WTC11 (cell line): ENCODE measurements around the gene PPP1R27.
A peak's percentile ranks its signal among the peaks of the same experiment; 100 is the strongest.

Source experiments
- ATF1 ChIP-seq: sonication (generic); formaldehyde crosslinking; IDR thresholded peaks from 2 replicates; pipeline ENCODE4 v1.8.1; 2023; ENCODE audit warnings: mild to moderate bottlenecking, moderate library complexity, missing genetic modification reagents
- CTCF ChIP-seq: fragments of 200-600 bp; IDR thresholded peaks from 2 replicates; pipeline ENCODE4 v1.8.0; 2022; ENCODE audit warnings: antibody characterized with exemption
- FOXP1 ChIP-seq: sonication (generic); formaldehyde crosslinking; IDR thresholded peaks from 2 replicates; pipeline ENCODE4 v1.8.0; 2022; ENCODE audit warnings: missing genetic modification reagents, mild to moderate bottlenecking, moderate library complexity, borderline replicate concordance
- JUN ChIP-seq: sonication (generic); formaldehyde crosslinking; IDR thresholded peaks from 2 replicates; pipeline ENCODE4 v1.8.0; 2023; ENCODE audit warnings: mild to moderate bottlenecking, missing genetic modification reagents
- USF1 ChIP-seq: sonication (generic); formaldehyde crosslinking; IDR thresholded peaks from 2 replicates; pipeline ENCODE4 v1.8.0; 2022; ENCODE audit warnings: mild to moderate bottlenecking, missing genetic modification reagents
- ZMAT4 ChIP-seq: fragments of 250-450 bp; sonication (Bioruptor Pico); IDR thresholded peaks from 2 replicates; pipeline ENCODE4 v1.9.0; 2021; ENCODE audit warnings: mild to moderate bottlenecking
- ZNF121 ChIP-seq: sonication (generic); formaldehyde crosslinking; IDR thresholded peaks from 2 replicates; pipeline ENCODE4 v1.8.0; 2023; ENCODE audit warnings: missing genetic modification reagents
- ZNF232 ChIP-seq: sonication (generic); formaldehyde crosslinking; IDR thresholded peaks from 2 replicates; pipeline ENCODE4 v1.8.0; 2022; ENCODE audit warnings: mild to moderate bottlenecking, missing genetic modification reagents
- TF ChIP-seq, protein P1 (sequence below): sonication (generic); formaldehyde crosslinking; IDR thresholded peaks from 2 replicates; pipeline ENCODE4 v1.8.1; 2023; ENCODE audit warnings: mild to moderate bottlenecking, moderate library complexity, missing genetic modification reagents
- TF ChIP-seq, protein P2 (sequence below): sonication (generic); formaldehyde crosslinking; IDR thresholded peaks from 2 replicates; pipeline ENCODE4 v1.8.1; 2023; ENCODE audit warnings: mild to moderate bottlenecking, missing genetic modification reagents

DNA sequence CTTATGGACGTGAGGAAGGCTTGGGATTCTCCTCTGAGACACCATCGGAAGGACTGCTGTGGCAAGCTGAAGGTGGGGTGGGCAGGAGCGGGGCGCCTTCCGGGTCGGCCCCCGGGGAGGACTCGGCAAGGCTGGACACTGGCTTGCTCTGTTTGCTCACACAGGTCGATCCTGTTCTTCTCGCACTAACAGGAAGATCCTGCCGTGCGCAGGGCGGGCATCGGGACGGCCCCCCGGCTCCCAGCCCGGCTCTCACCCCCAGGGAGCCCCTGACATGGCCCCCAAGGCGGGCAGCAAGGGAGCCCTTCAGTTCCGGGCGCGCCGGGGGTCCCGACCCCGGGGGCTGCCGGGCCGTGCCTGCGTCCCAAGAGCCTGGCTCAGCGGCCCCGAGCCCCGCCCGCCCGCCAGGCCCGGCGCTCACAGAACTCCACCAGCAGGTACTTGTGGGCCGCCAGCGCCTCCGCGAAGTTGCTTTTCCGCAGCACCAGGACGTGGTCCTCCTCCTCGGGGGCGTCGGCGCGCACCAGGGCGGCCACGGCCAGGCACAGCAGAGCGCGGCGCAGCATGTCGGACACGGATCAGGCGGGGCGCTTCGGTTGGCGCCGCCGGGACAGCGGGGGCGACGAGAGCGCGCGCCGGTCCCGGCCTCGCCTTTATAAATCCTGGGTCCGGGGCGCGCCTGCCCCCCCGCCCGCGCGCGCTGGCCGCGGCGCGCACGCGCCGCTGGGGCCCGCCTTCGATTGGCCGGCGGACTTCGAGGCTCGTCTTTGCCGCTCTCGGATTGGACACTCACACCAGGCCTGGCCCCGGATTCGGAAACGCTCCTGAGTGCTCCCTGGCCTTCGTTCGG, 25.3 kb upstream of the PPP1R27 start, which contains the start of gene P4HB:
- TF ChIP-seq CTCF (no peak), FOXP1 (CRISPR knock-in tag) (0 out of 2 replicates have a peak, but pooled peaks have one; percentile 24), ZMAT4 (no peak), ZNF232 (CRISPR knock-in tag) (no peak), ATF1 (CRISPR knock-in tag) (no peak), JUN (no peak), ZNF121 (no peak), USF1 (CRISPR knock-in tag) (0 out of 2 replicates have a peak, but pooled peaks have one; percentile 20)
- TF ChIP-seq, protein P1, sequence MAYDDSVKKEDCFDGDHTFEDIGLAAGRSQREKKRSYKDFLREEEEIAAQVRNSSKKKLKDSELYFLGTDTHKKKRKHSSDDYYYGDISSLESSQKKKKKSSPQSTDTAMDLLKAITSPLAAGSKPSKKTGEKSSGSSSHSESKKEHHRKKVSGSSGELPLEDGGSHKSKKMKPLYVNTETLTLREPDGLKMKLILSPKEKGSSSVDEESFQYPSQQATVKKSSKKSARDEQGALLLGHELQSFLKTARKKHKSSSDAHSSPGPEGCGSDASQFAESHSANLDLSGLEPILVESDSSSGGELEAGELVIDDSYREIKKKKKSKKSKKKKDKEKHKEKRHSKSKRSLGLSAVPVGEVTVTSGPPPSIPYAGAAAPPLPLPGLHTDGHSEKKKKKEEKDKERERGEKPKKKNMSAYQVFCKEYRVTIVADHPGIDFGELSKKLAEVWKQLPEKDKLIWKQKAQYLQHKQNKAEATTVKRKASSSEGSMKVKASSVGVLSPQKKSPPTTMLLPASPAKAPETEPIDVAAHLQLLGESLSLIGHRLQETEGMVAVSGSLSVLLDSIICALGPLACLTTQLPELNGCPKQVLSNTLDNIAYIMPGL (CRISPR knock-in tag), result no peak
- TF ChIP-seq, protein P2, sequence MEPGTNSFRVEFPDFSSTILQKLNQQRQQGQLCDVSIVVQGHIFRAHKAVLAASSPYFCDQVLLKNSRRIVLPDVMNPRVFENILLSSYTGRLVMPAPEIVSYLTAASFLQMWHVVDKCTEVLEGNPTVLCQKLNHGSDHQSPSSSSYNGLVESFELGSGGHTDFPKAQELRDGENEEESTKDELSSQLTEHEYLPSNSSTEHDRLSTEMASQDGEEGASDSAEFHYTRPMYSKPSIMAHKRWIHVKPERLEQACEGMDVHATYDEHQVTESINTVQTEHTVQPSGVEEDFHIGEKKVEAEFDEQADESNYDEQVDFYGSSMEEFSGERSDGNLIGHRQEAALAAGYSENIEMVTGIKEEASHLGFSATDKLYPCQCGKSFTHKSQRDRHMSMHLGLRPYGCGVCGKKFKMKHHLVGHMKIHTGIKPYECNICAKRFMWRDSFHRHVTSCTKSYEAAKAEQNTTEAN (CRISPR knock-in tag), result no peak
